ENCODE results near the gene AHI1.

The AHI1 gene

GRCh38 chr6:135268740-135269139, 228.8 kb downstream of the AHI1 start:
- Histone ChIP-seq H3K9ac (ENCODE audit: low read length) (no peak overlapping the region), H3K27me3 (ENCODE audit: low read depth, low read length) (no peaks in the 10 kb centered on the region), H2AFZ (ENCODE audit: low read depth, low read length) (no peak overlapping the region), H3K27ac (ENCODE audit: low read length) (no peak overlapping the region), H3K36me3 (replicated peaks; ENCODE audit: low read depth, low read length) (no peaks in the 10 kb centered on the region), H3K4me3 (ENCODE audit: low read length) (no peak overlapping the region), H4K20me1 (ENCODE audit: insufficient read depth, low read length) (no peaks in the 10 kb centered on the region), H3K9me3 (ENCODE audit: insufficient read depth, low read length) (no peaks in the 10 kb centered on the region), H3K79me2 (ENCODE audit: low read length) (no peaks in the 10 kb centered on the region), H3K4me2 (ENCODE audit: low read length) (no peak overlapping the region), H3K4me1 (ENCODE audit: low read length) (peaks cover 5% of the 10 kb centered on the region; the same call in 1 of the 2 replicates)
- TF ChIP-seq EZH2phosphoT487 (IDR thresholded peaks at IDR 0.05; ENCODE audit: low read depth) (no peak), CTCF (IDR thresholded peaks at IDR 0.05; ENCODE audit: low read depth, low read length) (no peak)

GRCh38 chr6:135268263-135268662, 229.3 kb downstream of the AHI1 start:
- Histone ChIP-seq H3K27ac (ENCODE audit: low read length) (no peak overlapping the region), H3K9ac (ENCODE audit: low read length) (no peak overlapping the region), H2AFZ (ENCODE audit: low read depth, low read length) (no peak overlapping the region), H3K79me2 (ENCODE audit: low read length) (no peaks in the 10 kb centered on the region), H3K9me3 (ENCODE audit: insufficient read depth, low read length) (no peaks in the 10 kb centered on the region), H3K4me1 (ENCODE audit: low read length) (peaks cover 5% of the 10 kb centered on the region; the same call in 1 of the 2 replicates), H3K27me3 (ENCODE audit: low read depth, low read length) (no peaks in the 10 kb centered on the region), H3K36me3 (replicated peaks; ENCODE audit: low read depth, low read length) (no peaks in the 10 kb centered on the region), H4K20me1 (ENCODE audit: insufficient read depth, low read length) (no peaks in the 10 kb centered on the region), H3K4me2 (ENCODE audit: low read length) (no peak overlapping the region), H3K4me3 (ENCODE audit: low read length) (no peak overlapping the region)
- no peak for TF ChIP-seq CTCF (IDR thresholded peaks at IDR 0.05; ENCODE audit: low read depth, low read length)
- TF ChIP-seq EZH2phosphoT487 (IDR thresholded peaks at IDR 0.05; ENCODE audit: low read depth) = no peak

- TF ChIP-seq EZH2phosphoT487 (IDR thresholded peaks at IDR 0.05; ENCODE audit: low read depth) (no peak), CTCF (IDR thresholded peaks at IDR 0.05; ENCODE audit: low read depth, low read length) (no peak)
- Histone ChIP-seq H3K4me2 (ENCODE audit: low read length) (no peak overlapping the region), H3K9ac (ENCODE audit: low read length) (no peak overlapping the region), H3K9me3 (ENCODE audit: insufficient read depth, low read length) (no peaks in the 10 kb centered on the region), H3K27ac (ENCODE audit: low read length) (no peak overlapping the region), H3K27me3 (ENCODE audit: low read depth, low read length) (no peaks in the 10 kb centered on the region), H4K20me1 (ENCODE audit: insufficient read depth, low read length) (no peaks in the 10 kb centered on the region), H3K4me3 (ENCODE audit: low read length) (no peak overlapping the region), H3K4me1 (ENCODE audit: low read length) (peaks cover 5% of the 10 kb centered on the region; the same call in 1 of the 2 replicates), H3K36me3 (replicated peaks; ENCODE audit: low read depth, low read length) (no peaks in the 10 kb centered on the region), H2AFZ (ENCODE audit: low read depth, low read length) (no peak overlapping the region), H3K79me2 (ENCODE audit: low read length) (no peaks in the 10 kb centered on the region)
These were observed 230.5 kb downstream of the AHI1 start for GRCh38 chr6:135267085-135267484.

GRCh38 chr6:135266675-135267074, 230.9 kb downstream of the AHI1 start:
- no peak overlapping the region for H3K9ac ChIP-seq (ENCODE audit: low read length)
- no peaks in the 10 kb centered on the region for H3K9me3 ChIP-seq (ENCODE audit: insufficient read depth, low read length)
- no peaks in the 10 kb centered on the region for H4K20me1 ChIP-seq (ENCODE audit: insufficient read depth, low read length)
- H3K36me3 ChIP-seq (replicated peaks; ENCODE audit: low read depth, low read length) = no peaks in the 10 kb centered on the region
- H3K27me3 ChIP-seq (ENCODE audit: low read depth, low read length) = no peaks in the 10 kb centered on the region
- no peak overlapping the region for H2AFZ ChIP-seq (ENCODE audit: low read depth, low read length)
- no peak overlapping the region for H3K4me2 ChIP-seq (ENCODE audit: low read length)
- no peak overlapping the region for H3K4me3 ChIP-seq (ENCODE audit: low read length)
- H3K27ac ChIP-seq (ENCODE audit: low read length) = no peak overlapping the region
- peaks cover 5% of the 10 kb centered on the region; the same call in 1 of the 2 replicates for H3K4me1 ChIP-seq (ENCODE audit: low read length)
- TF ChIP-seq EZH2phosphoT487 (IDR thresholded peaks at IDR 0.05; ENCODE audit: low read depth) (no peak), CTCF (IDR thresholded peaks at IDR 0.05; ENCODE audit: low read depth, low read length) (no peak)
- no peaks in the 10 kb centered on the region for H3K79me2 ChIP-seq (ENCODE audit: low read length)

Data from OCI-LY3 (cell line).